GM19455 (cell line): ENCODE measurements around the gene C2orf81.
"Not testable (repeated sequence)": the region's sequence is repeated elsewhere in the genome, so short reads cannot be mapped to it uniquely, and the experiment has no call there.

Experiments used
- ATAC-seq: cut with Tn5 transposase; IDR thresholded peaks from one replicate; pipeline ENCODE4 v1.9.1; 2021; ENCODE audit not compliant: unreplicated experiment

Gene C2orf81

GRCh38 chr2:74424139-74424992 is 2.9 kb upstream of the C2orf81 start:
- ATAC-seq: no peak

DNA sequence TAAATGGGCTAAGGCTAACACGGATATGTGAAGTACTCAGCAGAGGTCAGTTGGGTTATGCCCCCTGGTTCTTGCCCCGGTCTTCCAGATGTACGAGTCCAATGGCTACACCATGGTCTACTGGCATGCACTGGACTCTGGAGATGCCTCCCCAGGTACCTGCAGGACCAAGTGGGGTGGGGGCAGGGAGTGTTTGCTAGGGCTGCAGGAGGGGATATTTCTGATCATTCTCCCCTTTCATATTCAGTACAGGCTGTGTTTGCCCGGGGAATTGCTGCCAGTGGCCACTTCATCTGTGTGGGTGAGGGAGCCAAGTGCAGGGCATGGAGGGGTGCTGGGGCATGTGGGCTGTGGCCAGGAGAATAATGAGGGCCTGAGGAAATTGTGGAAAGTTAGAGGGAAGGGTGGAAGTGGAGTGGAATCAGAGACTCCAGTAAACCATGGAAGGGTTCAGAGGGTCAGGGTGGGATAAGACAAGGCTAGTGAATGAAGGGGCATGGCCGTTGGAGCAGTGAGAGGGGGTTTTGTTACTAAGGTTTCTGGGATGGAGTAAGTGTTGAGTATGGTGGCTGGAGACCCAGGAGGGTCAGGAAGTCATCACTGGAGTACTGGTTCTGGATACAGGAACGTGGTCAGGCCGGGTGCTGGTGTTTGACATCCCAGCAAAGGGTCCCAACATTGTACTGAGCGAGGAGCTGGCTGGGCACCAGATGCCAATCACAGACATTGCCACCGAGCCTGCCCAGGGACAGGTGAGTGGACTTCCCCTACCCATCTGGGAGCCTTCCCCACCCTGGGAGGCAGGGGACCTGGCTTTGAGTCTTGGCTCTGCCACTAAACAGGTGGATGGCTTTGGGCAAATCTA is 2.0 kb upstream of the C2orf81 start:
- no peak for ATAC-seq

GRCh38 chr2:74420443-74421103 is 846 bp downstream of the C2orf81 start:
- ATAC-seq: not testable (repeated sequence)

DNA sequence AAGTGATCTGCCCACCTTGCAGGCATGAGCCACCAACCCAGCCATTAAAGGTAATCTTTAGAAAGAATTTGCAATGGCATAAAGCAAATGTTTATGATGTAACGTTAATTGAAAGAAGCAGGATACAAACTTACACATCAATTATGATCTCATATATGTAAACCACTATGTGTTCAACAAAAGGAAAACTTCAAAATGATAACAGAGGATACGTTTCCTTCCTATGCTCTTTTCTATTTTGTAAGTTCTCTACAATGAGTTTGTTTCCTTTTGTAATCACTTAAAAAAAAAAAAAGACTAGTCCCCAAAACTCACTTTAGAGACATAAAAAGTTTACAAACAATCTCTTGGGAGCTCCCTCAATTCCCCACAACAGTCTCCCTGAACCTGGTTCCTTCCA is 1.4 kb downstream of the C2orf81 start:
- ATAC-seq: no peak

- ATAC-seq: no peak
Measured at GRCh38 chr2:74419345-74419744, 2.1 kb downstream of the C2orf81 start.

GRCh38 chr2:74418312-74418711 is 3.1 kb downstream of the C2orf81 start:
- no peak for ATAC-seq

DNA sequence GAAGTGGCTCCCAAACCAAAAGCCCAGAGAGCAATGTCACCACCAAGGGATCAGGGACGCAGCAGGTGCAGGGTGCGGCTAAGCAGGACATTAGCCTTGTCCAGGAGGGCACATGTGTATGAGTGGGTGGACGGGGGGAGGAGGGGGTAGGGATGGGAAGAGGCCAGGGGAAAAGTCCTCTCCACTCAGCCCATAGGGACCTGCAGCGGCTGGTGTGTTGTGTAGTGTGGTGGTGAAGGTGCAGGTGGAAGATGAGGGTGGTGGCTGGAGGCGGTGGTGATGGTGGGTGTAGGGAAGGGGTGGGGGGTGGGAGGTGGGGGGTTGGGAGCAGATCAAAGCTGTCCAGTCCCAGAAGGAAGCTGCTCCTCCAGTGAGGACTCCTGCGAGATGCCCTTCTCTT is 3.7 kb downstream of the C2orf81 start:
- no peak for ATAC-seq

DNA sequence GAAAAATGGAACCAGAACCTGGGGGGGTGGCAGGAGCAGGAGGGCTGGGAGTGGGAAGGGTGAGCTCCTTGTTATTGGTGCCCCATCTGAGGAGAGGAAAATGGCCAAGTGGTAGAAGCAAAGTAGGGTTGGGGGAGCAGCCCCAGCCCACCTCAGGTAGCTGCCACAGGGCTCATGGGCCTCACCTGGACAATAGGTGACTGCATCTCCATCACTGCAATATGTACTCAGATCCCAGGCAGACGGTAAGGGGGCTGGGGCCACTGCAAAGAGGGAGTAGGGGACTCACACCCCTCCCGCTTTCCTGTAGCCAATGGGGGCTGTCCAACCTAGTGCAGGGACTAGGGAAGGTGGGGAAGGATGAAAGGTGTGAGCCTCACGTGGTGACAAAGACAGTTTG is 4.2 kb downstream of the C2orf81 start:
- no peak for ATAC-seq

DNA sequence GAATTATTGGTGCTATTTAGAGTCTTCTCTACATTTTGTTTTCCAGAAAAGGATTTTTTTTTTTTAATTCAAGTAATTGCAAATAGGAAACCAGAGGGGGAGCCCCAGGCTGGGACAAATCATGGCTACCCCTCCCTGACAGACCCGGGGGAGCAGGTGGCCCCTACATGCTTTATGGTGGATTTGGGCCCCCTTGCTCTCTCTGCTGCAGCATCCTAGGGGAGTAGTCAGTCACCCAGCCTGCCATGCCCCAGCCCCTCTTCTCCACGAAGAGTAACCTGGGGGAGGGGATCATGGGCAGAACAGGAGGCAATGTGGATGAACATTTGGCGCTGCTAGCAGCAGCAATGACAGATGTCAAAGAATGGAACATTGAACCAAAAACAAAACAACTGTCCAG is 4.6 kb downstream of the C2orf81 start:
- no peak for ATAC-seq

- ATAC-seq: no peak
Measured at GRCh38 chr2:74415762-74416395, 5.5 kb downstream of the C2orf81 start.

GRCh38 chr2:74414881-74415761 is 6.3 kb downstream of the C2orf81 start:
- ATAC-seq: no peak

- ATAC-seq: no peak
Measured at GRCh38 chr2:74414441-74414840, 7.0 kb downstream of the C2orf81 start.

- ATAC-seq: no peak
Measured at GRCh38 chr2:74413001-74413698, 8.3 kb downstream of the C2orf81 start.

DNA sequence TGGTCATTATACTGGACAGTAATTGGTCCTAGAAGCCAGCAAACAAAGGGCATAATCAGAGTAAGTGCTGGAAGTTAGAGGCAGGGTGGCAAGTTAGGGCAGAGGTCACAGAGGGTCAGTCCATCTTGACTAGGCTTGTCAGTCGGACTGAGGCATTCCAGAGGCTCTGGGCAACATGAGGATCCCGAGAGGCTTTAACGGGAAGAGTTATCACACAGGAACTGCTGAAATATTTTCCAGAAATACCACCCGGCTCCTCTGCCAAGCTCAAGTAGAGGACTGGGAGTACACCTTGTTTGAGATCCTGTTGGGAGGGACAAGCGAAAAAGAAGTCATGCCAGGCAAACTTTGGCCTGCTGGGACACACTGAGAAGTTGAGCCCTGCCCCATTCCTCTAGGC is 13.7 kb downstream of the C2orf81 start:
- no peak for ATAC-seq

DNA sequence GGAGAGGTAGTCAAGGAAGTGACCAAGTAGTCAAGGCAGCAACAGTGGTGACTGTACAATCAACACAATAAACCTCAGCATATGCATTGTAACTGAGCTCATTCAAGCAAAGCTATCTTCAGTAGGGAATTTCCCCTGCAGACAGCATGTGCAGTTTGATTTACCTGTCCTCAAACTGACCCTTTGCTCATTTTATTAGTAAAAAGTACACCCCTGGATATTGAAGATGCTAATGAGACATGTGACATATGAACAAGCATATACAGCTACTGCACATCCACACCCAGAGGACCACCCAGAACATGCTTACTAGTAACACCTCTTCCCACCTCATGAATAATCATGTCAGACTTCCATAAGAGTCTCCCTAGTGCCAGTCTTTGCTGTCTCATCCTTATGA is 15.4 kb downstream of the C2orf81 start:
- ATAC-seq: no peak

GRCh38 chr2:74401891-74402290 is 19.5 kb downstream of the C2orf81 start:
- ATAC-seq: no peak

DNA sequence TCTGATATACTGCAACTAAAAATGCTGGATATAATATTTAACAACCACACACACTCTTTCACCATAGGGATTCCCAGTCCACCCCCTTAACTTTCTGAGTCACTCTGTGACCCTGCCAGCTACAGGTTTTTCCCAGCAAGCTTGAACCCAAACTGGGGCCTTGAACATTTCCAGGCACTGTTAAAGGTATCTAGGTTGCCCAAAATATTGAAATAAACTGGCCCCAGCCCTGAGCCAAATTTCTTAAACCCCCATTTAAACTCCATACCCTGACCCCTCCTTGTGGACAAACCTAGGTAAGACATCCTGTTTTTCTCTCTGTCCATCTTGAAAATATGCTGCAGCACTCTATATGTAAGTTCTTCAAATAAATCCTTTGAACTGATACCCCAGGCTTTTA is 21.6 kb downstream of the C2orf81 start:
- ATAC-seq: no peak

- ATAC-seq: no peak
Measured at GRCh38 chr2:74396149-74396548, 25.3 kb downstream of the C2orf81 start.

GRCh38 chr2:74393525-74393924 is 27.9 kb downstream of the C2orf81 start:
- ATAC-seq: no peak

DNA sequence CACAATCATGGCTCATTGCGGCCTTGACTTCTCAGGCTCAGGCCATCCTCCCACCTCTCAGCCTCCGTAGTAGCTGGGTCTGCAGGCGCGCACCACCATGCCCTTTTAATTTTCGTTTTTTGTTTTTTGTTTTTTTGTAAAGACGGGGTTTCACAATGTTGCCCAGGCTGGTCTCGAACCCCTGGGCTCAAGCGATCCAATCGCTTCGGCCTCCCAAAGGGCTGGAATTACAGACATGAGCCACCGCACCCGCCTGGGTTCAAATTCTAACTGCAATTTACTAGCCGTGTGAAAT is 29.0 kb downstream of the C2orf81 start:
- no peak for ATAC-seq
